ENCODE measurements around the gene MVD. TPM values are rescaled to one million over a fixed set of nuclear protein-coding genes. Genes with fewer than 3 reads are reported as not detected.

Gene MVD
- total and polyA plus RNA-seq, 4 donors, result 21.7 to 99.2 (median 74.7) TPM

GRCh38 chr16:88635671-88636319 lies 27.1 kb downstream of the MVD start:
- Histone ChIP-seq H3K9me3 (ENCODE audit: control insufficient read depth in 4 of 4, low read length in 3 of 4) (no peaks in the 10 kb centered on the region), H3K36me3 (ENCODE audit: control insufficient read depth in 4 of 4, insufficient read depth in 3 of 4, low read depth in 1 of 4, low read length in 3 of 4) (peaks cover 2 to 16% (median 8%) of the 10 kb centered on the region in 4 donors), H3K4me3 (ENCODE audit: low read depth in 1 of 3, low read length in 3 of 3) (no peak overlapping the region), H3K27ac (ENCODE audit: low read depth in 1 of 2, low read length in 2 of 2) (no peak overlapping the region), H3K27me3 (ENCODE audit: control insufficient read depth in 4 of 4, insufficient read depth in 4 of 4, low read length in 3 of 4) (peaks cover 0 to 3% (median under 1%) of the 10 kb centered on the region in 4 donors), H3K4me1 (ENCODE audit: control insufficient read depth in 4 of 4, insufficient read depth in 4 of 4, low read length in 3 of 4) (peaks cover 0 to 4% (median 0%) of the 10 kb centered on the region in 4 donors), H3K9ac (ENCODE audit: low read depth in 1 of 2, low read length in 2 of 2) (no peak overlapping the region)
- TF ChIP-seq RXRA (IDR thresholded peaks at IDR 0.05), result no peak
- TF ChIP-seq HNF4A (conservative IDR thresholded peaks at IDR 0.05), result no peak
- no peak for TF ChIP-seq HNF4G (IDR thresholded peaks at IDR 0.05)
- TF ChIP-seq RAD21 (IDR thresholded peaks at IDR 0.05), result no peak
- TF ChIP-seq NR2F2 (IDR thresholded peaks at IDR 0.05), result no peak
- no peak for TF ChIP-seq FOXA2 (IDR thresholded peaks at IDR 0.05)
- TF ChIP-seq REST (IDR thresholded peaks at IDR 0.05), result no peak
- no peak for TF ChIP-seq FOXA1 (IDR thresholded peaks at IDR 0.05)
- TF ChIP-seq, protein P1, sequence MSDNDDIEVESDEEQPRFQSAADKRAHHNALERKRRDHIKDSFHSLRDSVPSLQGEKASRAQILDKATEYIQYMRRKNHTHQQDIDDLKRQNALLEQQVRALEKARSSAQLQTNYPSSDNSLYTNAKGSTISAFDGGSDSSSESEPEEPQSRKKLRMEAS (IDR thresholded peaks at IDR 0.05), result no peak
- no peak for DNase-seq (ENCODE audit: low spot score)
- WGBS, result 94% methylated on average over 17 of the region's 17 CpGs

DNA sequence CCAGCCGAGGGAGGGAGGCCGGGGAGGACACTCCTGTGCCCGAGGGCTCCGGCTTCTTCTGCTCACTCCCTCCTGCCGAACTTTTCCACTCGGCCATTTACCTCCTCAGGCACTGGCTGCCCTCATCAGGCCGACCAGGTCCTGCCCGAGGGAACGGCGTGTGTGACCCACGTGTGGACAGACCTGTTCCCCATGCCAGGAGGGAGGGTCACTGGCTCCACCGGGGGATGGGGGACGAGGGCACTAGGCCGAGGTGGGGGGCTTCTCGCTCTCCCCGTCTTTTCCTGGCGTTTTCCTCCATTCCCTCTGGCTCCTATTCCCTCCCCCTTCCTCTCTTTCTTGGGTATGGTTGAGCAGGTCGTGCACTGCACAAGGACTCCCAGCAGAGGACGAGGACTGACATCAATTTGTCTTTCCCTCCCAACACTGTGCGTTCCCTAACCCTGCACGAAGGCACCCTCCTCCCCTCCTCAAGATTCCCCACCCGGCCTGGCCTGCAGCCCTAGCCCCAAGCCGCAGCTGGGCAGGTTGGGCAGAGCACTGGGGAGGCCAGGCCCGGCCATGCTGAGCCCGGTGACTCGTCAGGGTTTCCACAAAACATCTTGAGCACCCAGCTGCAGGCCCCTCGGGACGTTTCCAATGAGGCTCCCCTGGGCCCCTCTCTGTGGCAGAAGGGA lies 27.8 kb downstream of the MVD start:
- H3K27ac ChIP-seq (ENCODE audit: low read depth in 1 of 2, low read length in 2 of 2), result no peak overlapping the region
- H3K4me1 ChIP-seq (ENCODE audit: control insufficient read depth in 4 of 4, insufficient read depth in 4 of 4, low read length in 3 of 4), result peaks cover 0 to 4% (median 0%) of the 10 kb centered on the region in 4 donors
- 65% methylated on average over 28 of the region's 28 CpGs for WGBS

More for the DNA sequence above, 27.8 kb downstream of the MVD start:
- TF ChIP-seq, protein P2, sequence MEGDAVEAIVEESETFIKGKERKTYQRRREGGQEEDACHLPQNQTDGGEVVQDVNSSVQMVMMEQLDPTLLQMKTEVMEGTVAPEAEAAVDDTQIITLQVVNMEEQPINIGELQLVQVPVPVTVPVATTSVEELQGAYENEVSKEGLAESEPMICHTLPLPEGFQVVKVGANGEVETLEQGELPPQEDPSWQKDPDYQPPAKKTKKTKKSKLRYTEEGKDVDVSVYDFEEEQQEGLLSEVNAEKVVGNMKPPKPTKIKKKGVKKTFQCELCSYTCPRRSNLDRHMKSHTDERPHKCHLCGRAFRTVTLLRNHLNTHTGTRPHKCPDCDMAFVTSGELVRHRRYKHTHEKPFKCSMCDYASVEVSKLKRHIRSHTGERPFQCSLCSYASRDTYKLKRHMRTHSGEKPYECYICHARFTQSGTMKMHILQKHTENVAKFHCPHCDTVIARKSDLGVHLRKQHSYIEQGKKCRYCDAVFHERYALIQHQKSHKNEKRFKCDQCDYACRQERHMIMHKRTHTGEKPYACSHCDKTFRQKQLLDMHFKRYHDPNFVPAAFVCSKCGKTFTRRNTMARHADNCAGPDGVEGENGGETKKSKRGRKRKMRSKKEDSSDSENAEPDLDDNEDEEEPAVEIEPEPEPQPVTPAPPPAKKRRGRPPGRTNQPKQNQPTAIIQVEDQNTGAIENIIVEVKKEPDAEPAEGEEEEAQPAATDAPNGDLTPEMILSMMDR (IDR thresholded peaks at IDR 0.05; ENCODE audit: low read depth, low read length, missing input control), result no peak
- TF ChIP-seq, protein P1 (IDR thresholded peaks at IDR 0.05), result no peak
- TF ChIP-seq YY1 (IDR thresholded peaks at IDR 0.05), result no peak
- no peak for TF ChIP-seq FOXA1 (IDR thresholded peaks at IDR 0.05)
- no peak for TF ChIP-seq FOXA2 (IDR thresholded peaks at IDR 0.05)
- no peak for TF ChIP-seq HNF4A (conservative IDR thresholded peaks at IDR 0.05)
- no peak for TF ChIP-seq RXRA (IDR thresholded peaks at IDR 0.05)
- TF ChIP-seq JUND (IDR thresholded peaks at IDR 0.05), result no peak
- TF ChIP-seq ZBTB33 (IDR thresholded peaks at IDR 0.05), result no peak
- no peak for TF ChIP-seq RAD21 (IDR thresholded peaks at IDR 0.05)
- TF ChIP-seq SP1 (IDR thresholded peaks at IDR 0.05), result no peak
- TF ChIP-seq, protein P3, sequence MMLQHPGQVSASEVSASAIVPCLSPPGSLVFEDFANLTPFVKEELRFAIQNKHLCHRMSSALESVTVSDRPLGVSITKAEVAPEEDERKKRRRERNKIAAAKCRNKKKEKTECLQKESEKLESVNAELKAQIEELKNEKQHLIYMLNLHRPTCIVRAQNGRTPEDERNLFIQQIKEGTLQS (IDR thresholded peaks at IDR 0.05), result no peak
- no peak for TF ChIP-seq EGR1 (IDR thresholded peaks at IDR 0.05; ENCODE audit: low read depth in 2 of 2)
- no peak for TF ChIP-seq NR2F2 (IDR thresholded peaks at IDR 0.05)
- TF ChIP-seq TAF1 (conservative IDR thresholded peaks at IDR 0.05), result no peak
- TF ChIP-seq HNF4G (IDR thresholded peaks at IDR 0.05), result no peak
- TF ChIP-seq REST (IDR thresholded peaks at IDR 0.05), result no peak
- no peak for TF ChIP-seq GABPA (IDR thresholded peaks at IDR 0.05 in 1 of 2, conservative IDR thresholded peaks at IDR 0.05 in 1 of 2)
- H3K9me3 ChIP-seq (ENCODE audit: control insufficient read depth in 4 of 4, low read length in 3 of 4), result no peaks in the 10 kb centered on the region
- H3K4me3 ChIP-seq (ENCODE audit: low read depth in 1 of 3, low read length in 3 of 3), result peak overlapping the region in 1 of 3 donors; percentile 38
- H3K27me3 ChIP-seq (ENCODE audit: control insufficient read depth in 4 of 4, insufficient read depth in 4 of 4, low read length in 3 of 4), result peaks cover 0 to 3% (median under 1%) of the 10 kb centered on the region in 4 donors
- H3K9ac ChIP-seq (ENCODE audit: low read depth in 1 of 2, low read length in 2 of 2), result no peak overlapping the region
- H3K36me3 ChIP-seq (ENCODE audit: control insufficient read depth in 4 of 4, insufficient read depth in 3 of 4, low read depth in 1 of 4, low read length in 3 of 4), result peaks cover 4 to 20% (median 10%) of the 10 kb centered on the region in 4 donors
- no peak for DNase-seq (ENCODE audit: low spot score)

Measured in liver (tissue), 9 donors.